H1 (cell line): ENCODE measurements around the gene RASGRF1. TPM values are rescaled to one million over a fixed set of nuclear protein-coding genes. Genes with fewer than 3 reads are reported as not detected.

Experiments
- CTCF ChIA-PET: fragments of 300-600 bp; sonication (Branson Sonifier 250); formaldehyde crosslinking; loops from one replicate; lab custom pipeline; 2021; ENCODE audit not compliant: partially characterized antibody; lab: Charles Lee
- POLR2A ChIA-PET: fragments of 300-600 bp; sonication (Branson Sonifier 250); formaldehyde crosslinking; loops from one replicate; lab custom pipeline; 2021; ENCODE audit warnings: inconsistent platforms; ENCODE audit not compliant: partially characterized antibody; lab: Charles Lee
- DNase-seq, 2 experiments: peaks; one replicate each; pipeline versions ENCODE4 v3.0.0 to v3.0.0-alpha.2; 2010 to 2022; ENCODE audit warnings: low spot score in 2 of 2, low read depth in 1 of 2, mixed read lengths in 1 of 2
- FAIRE-seq: peaks from 2 replicates; lab custom pipeline; 2011; peaks lifted over from hg19 to GRCh38; lab: Jason Lieb, UNC
- H2AFZ ChIP-seq: 2 replicates; pipeline ENCODE4 v1.8.1; 2012; ENCODE audit warnings: low read length, inconsistent platforms
- H2AK5ac ChIP-seq: 2 replicates; pipeline ENCODE4 v1.6.1; 2013; ENCODE audit warnings: low read depth, low read length
- H2BK120ac ChIP-seq: replicated peaks from 2 replicates; pipeline ENCODE3; 2013; ENCODE audit warnings: low read depth, low read length, inconsistent platforms
- H2BK12ac ChIP-seq: 2 replicates; pipeline ENCODE4 v1.6.1; 2013; ENCODE audit warnings: low read depth, low read length
- H2BK15ac ChIP-seq: 2 replicates; pipeline ENCODE4 v1.6.1; 2013; ENCODE audit warnings: low read length
- H2BK20ac ChIP-seq: 2 replicates; pipeline ENCODE4 v1.6.1; 2013; ENCODE audit warnings: low read length
- H2BK5ac ChIP-seq: 2 replicates; pipeline ENCODE4 v1.6.1; 2013; ENCODE audit warnings: low read depth, low read length
- H3K14ac ChIP-seq: 2 replicates; pipeline ENCODE4 v1.6.1; 2013; ENCODE audit warnings: inconsistent platforms; ENCODE audit not compliant: insufficient read length
- H3K18ac ChIP-seq: 2 replicates; pipeline ENCODE4 v1.6.1; 2013; ENCODE audit warnings: low read length; ENCODE audit errors: extremely low read depth
- H3K23ac ChIP-seq: 2 replicates; pipeline ENCODE4 v1.6.1; 2013; ENCODE audit warnings: inconsistent platforms; ENCODE audit not compliant: insufficient read length
- H3K23me2 ChIP-seq: 2 replicates; pipeline ENCODE4 v1.6.1; 2013; ENCODE audit warnings: low read depth, low read length
- H3K27ac ChIP-seq: 2 replicates; pipeline ENCODE4 v1.6.1; 2011; ENCODE audit warnings: low read depth, low read length, inconsistent platforms
- H3K27me3 ChIP-seq, 4 experiments: replicated peaks in 1 of 4; 1 replicate in 1 of 4; 2 replicates in 3 of 4; pipeline versions ENCODE4 v1.6.1 to v1.8.1; 2011 to 2013; ENCODE audit warnings: low read length in 3 of 4, mild to moderate bottlenecking in 3 of 4, inconsistent platforms in 2 of 4, mixed read lengths in 2 of 4, moderate library complexity in 1 of 4; ENCODE audit not compliant: control insufficient read depth in 3 of 4, insufficient read depth in 3 of 4; ENCODE audit errors: extremely low read depth in 1 of 4
- H3K36me3 ChIP-seq, 4 experiments: 2 replicates each; pipeline versions ENCODE4 v1.6.1 to v1.8.1; 2011 to 2013; ENCODE audit warnings: mild to moderate bottlenecking in 4 of 4, low read length in 3 of 4, moderate library complexity in 2 of 4, control low read depth in 1 of 4, inconsistent platforms in 1 of 4; ENCODE audit not compliant: insufficient read depth in 4 of 4, control insufficient read depth in 2 of 4
- H3K4ac ChIP-seq: replicated peaks from 2 replicates; pipeline ENCODE3; 2013; ENCODE audit warnings: low read length, low read depth, mixed read lengths, inconsistent platforms; ENCODE audit not compliant: insufficient read length
- H3K4me1 ChIP-seq, 4 experiments: replicated peaks in 1 of 4; 1 replicate in 1 of 4; 2 replicates in 3 of 4; pipeline versions ENCODE4 v1.6.1 to v1.8.1; 2011 to 2013; ENCODE audit warnings: low read length in 3 of 4, inconsistent platforms in 2 of 4, mixed read lengths in 1 of 4; ENCODE audit not compliant: insufficient read depth in 4 of 4, control insufficient read depth in 3 of 4
- H3K4me2 ChIP-seq, 2 experiments: 2 replicates each; pipeline versions ENCODE4 v1.6.1 to v1.8.1; 2011 to 2013; ENCODE audit warnings: low read depth in 2 of 2, low read length in 2 of 2, control low read depth in 1 of 2, inconsistent platforms in 1 of 2, mild to moderate bottlenecking in 1 of 2; ENCODE audit not compliant: insufficient read depth in 1 of 2
- H3K4me3 ChIP-seq, 4 experiments: fragments of 200-600, 300-600 bp in 1 of 4; sonication (generic), shearing (Covaris generic), sonication (Bioruptor Twin) in 1 of 4; 2 replicates each; pipeline versions ENCODE4 v1.5.1 to v1.8.1; 2011 to 2016; ENCODE audit warnings: low read length in 4 of 4, low read depth in 3 of 4, control low read depth in 2 of 4, inconsistent platforms in 2 of 4, mild to moderate bottlenecking in 2 of 4, mixed read lengths in 1 of 4, moderate library complexity in 1 of 4; ENCODE audit not compliant: insufficient read depth in 2 of 4; ENCODE audit errors: extremely low read depth in 1 of 4
- H3K56ac ChIP-seq: replicated peaks from 2 replicates; pipeline ENCODE3; 2013; ENCODE audit warnings: low read depth, mild to moderate bottlenecking, mixed read lengths, low read length, inconsistent platforms; ENCODE audit not compliant: insufficient read length
- H3K79me1 ChIP-seq: 2 replicates; pipeline ENCODE4 v1.6.1; 2013; ENCODE audit warnings: low read depth, low read length, control low read depth
- H3K79me2 ChIP-seq, 2 experiments: 2 replicates each; pipeline versions ENCODE4 v1.6.1 to v1.8.1; 2012 to 2013; ENCODE audit warnings: low read length in 2 of 2, mild to moderate bottlenecking in 2 of 2, inconsistent platforms in 1 of 2; ENCODE audit not compliant: insufficient read depth in 2 of 2, control insufficient read depth in 1 of 2
- H3K9ac ChIP-seq, 4 experiments: replicated peaks in 1 of 4; 1 replicate in 1 of 4; 2 replicates in 3 of 4; pipeline versions ENCODE4 v1.6.1 to v1.8.1; 2011 to 2013; ENCODE audit warnings: low read depth in 3 of 4, low read length in 3 of 4, control low read depth in 2 of 4, mild to moderate bottlenecking in 2 of 4, moderate library complexity in 2 of 4, inconsistent platforms in 1 of 4; ENCODE audit errors: extremely low read depth in 1 of 4
- H3K9me3 ChIP-seq, 2 experiments: 2 replicates each; pipeline versions ENCODE4 v1.6.1 to v1.8.1; 2012 to 2013; ENCODE audit warnings: mild to moderate bottlenecking in 2 of 2, moderate library complexity in 2 of 2, control low read depth in 1 of 2, inconsistent platforms in 1 of 2, low read depth in 1 of 2, low read length in 1 of 2, mixed read lengths in 1 of 2; ENCODE audit not compliant: insufficient read depth in 2 of 2
- H4K20me1 ChIP-seq, 2 experiments: replicated peaks in 1 of 2; 2 replicates each; pipeline versions ENCODE3 to v1.8.1; 2011 to 2013; ENCODE audit warnings: inconsistent platforms in 2 of 2, low read length in 2 of 2, mild to moderate bottlenecking in 1 of 2; ENCODE audit not compliant: insufficient read depth in 2 of 2, control insufficient read depth in 1 of 2
- H4K5ac ChIP-seq: 2 replicates; pipeline ENCODE4 v1.6.1; 2013; ENCODE audit warnings: low read length, low read depth, mixed read lengths, inconsistent platforms; ENCODE audit not compliant: insufficient read length
- H4K8ac ChIP-seq: 2 replicates; pipeline ENCODE4 v1.8.0; 2013; ENCODE audit warnings: mild to moderate bottlenecking, moderate library complexity, low read length, inconsistent platforms; ENCODE audit not compliant: insufficient read depth; ENCODE audit errors: extremely low read depth
- H4K91ac ChIP-seq: replicated peaks from 2 replicates; pipeline ENCODE3; 2013; ENCODE audit warnings: low read length, mixed read lengths, inconsistent platforms; ENCODE audit not compliant: insufficient read length
- RFX5 ChIP-seq: IDR thresholded peaks from 2 replicates; pipeline ENCODE4 v1.6.1; 2011; ENCODE audit warnings: low read depth, low read length, improper control_type of control experiment, borderline replicate concordance
- WGBS, 2 experiments: shearing (Covaris generic) in 1 of 2; methylation state at CpG; one replicate each; pipeline versions ENCODE4 v1.1.6 to v1.1.7; 2013 to 2015; ENCODE audit warnings: low lambda C conversion rate in 2 of 2, mixed read lengths in 2 of 2, inconsistent platforms in 1 of 2, low coverage in 1 of 2, missing lambda C conversion rate in 1 of 2; ENCODE audit not compliant: insufficient replicate concordance in 2 of 2, insufficient coverage in 1 of 2, insufficient read length in 1 of 2; ENCODE audit errors: extremely low coverage in 1 of 2, missing lambda C conversion rate in 1 of 2; 5-methylcytosine and 5-hydroxymethylcytosine counted together
- polyA plus RNA-seq, 7 experiments: library from polyadenylated mRNA; depleted of rRNA in 3 of 7; stranded (reverse) in 5 of 7; unstranded in 2 of 7; fragments of >200 nt in 5 of 7; fragments of 200-250 nt in 2 of 7; gene quantifications; 1 replicate in 5 of 7; 2 replicates in 1 of 7; 4 replicates in 1 of 7; pipeline versions ENCODE4 v1.2.1 to v1.2.3, GENCODE V29; 2011 to 2013; ENCODE audit warnings: missing spikeins in 2 of 7, mixed read lengths in 2 of 7
- total RNA-seq: library from RNA; stranded (reverse); fragmentation: NEBNext Ultra II Directional; extraction: Animal tissue kit (Norgen Biotek cat#: 25700); gene quantifications from 2 replicates; pipeline ENCODE4 v1.2.1, GENCODE V29; 2021

Gene RASGRF1
- total and polyA plus RNA-seq, 2 of the 8 experiments (the other 6 are each of a cell fraction or from before 2014, with no cell fraction given) = 0.42 to 0.67 TPM

GRCh38 chr15:78991476-78991875 is 99.1 kb downstream of the RASGRF1 start:
- H3K4ac ChIP-seq = no peak overlapping the region
- no peak overlapping the region for H2BK120ac ChIP-seq
- H2AK5ac ChIP-seq = no peak overlapping the region
- H3K27ac ChIP-seq = no peak overlapping the region
- H3K9ac ChIP-seq = no peak overlapping the region
- H3K79me2 ChIP-seq = no peaks in the 10 kb centered on the region
- H3K23me2 ChIP-seq = peaks cover 4% of the 10 kb centered on the region; the same call in 1 of the 2 replicates
- H3K9me3 ChIP-seq = no peaks in the 10 kb centered on the region
- 87% methylated on average over 10 of the region's 10 CpGs; no CpG with 5 or more reads in 1 of the 2 experiments for whole genome bisulfite sequencing, 2 experiments
- H3K56ac ChIP-seq = no peak overlapping the region
- no peak overlapping the region for H4K91ac ChIP-seq
- no peak overlapping the region for H2AFZ ChIP-seq
- H3K36me3 ChIP-seq = no peaks in the 10 kb centered on the region
- ChIA-PET CTCF (interaction anchor here (0.8 to 2.4 kb wide), 8 partner anchors 9 to 83 kb away, joined by 3 to 11 read pairs (median 7); no protein-coding TSS in a partner anchor), POLR2A (interaction anchor here (0.5 kb wide), 1 partner anchor 99 kb away, joined by 3 read pairs; no protein-coding TSS in a partner anchor)
- H2BK5ac ChIP-seq = no peak overlapping the region
- no peak overlapping the region for H2BK12ac ChIP-seq
- H3K4me2 ChIP-seq = no peak overlapping the region
- FAIRE-seq (no peak), DNase-seq (no peak)
- H4K8ac ChIP-seq = no peak overlapping the region; the same call in 1 of the 2 replicates
- H3K23ac ChIP-seq = no peak overlapping the region
- peaks cover 0 to 5% of the 10 kb centered on the region in 2 experiments for H4K20me1 ChIP-seq
- H3K79me1 ChIP-seq = no peaks in the 10 kb centered on the region
- no peak overlapping the region for H3K18ac ChIP-seq
- TF ChIP-seq RFX5 = no peak
- no peak overlapping the region for H3K14ac ChIP-seq
- H4K5ac ChIP-seq = no peak overlapping the region
- no peak overlapping the region for H2BK20ac ChIP-seq
- H2BK15ac ChIP-seq = no peak overlapping the region
- no peak overlapping the region for H3K4me3 ChIP-seq
- no peaks in the 10 kb centered on the region; a peak in 1 of 7 replicates for H3K27me3 ChIP-seq
- peaks cover 0 to 19% (median 9%) of the 10 kb centered on the region in 4 experiments; a peak in 5 of 7 replicates for H3K4me1 ChIP-seq
